ENCODE results near the gene TFCP2.

Gene TFCP2

GRCh38 chr12:51087818-51088217, 85.1 kb downstream of the TFCP2 start:
- Histone ChIP-seq H3K79me2 (ENCODE audit: insufficient read depth, low read depth) (no peaks in the 10 kb centered on the region), H3K27ac (no peak overlapping the region), H3K4me3 (IDR thresholded peaks at IDR 0.05; ENCODE audit: insufficient read depth, low read depth, low read length) (no peak overlapping the region), H3K4me2 (no peak overlapping the region), H3K27me3 (ENCODE audit: insufficient read depth, low read depth) (no peaks in the 10 kb centered on the region), H2AFZ (ENCODE audit: low read depth) (no peak overlapping the region), H3K9ac (no peak overlapping the region), H3K4me1 (ENCODE audit: low read depth, poor library complexity, severe bottlenecking) (no peaks in the 10 kb centered on the region), H4K20me1 (ENCODE audit: insufficient read depth) (no peaks in the 10 kb centered on the region), H3K36me3 (ENCODE audit: insufficient read depth) (no peaks in the 10 kb centered on the region)
- TF ChIP-seq CTCF (conservative IDR thresholded peaks at IDR 0.05; ENCODE audit: low read depth, low read length) = no peak

GRCh38 chr12:51086933-51087332, 86.0 kb downstream of the TFCP2 start:
- Histone ChIP-seq H3K4me2 (no peak overlapping the region), H3K9ac (no peak overlapping the region), H4K20me1 (ENCODE audit: insufficient read depth) (no peaks in the 10 kb centered on the region), H3K27me3 (ENCODE audit: insufficient read depth, low read depth) (no peaks in the 10 kb centered on the region), H2AFZ (ENCODE audit: low read depth) (no peak overlapping the region), H3K4me1 (ENCODE audit: low read depth, poor library complexity, severe bottlenecking) (peaks cover 7% of the 10 kb centered on the region), H3K27ac (no peak overlapping the region), H3K4me3 (IDR thresholded peaks at IDR 0.05; ENCODE audit: insufficient read depth, low read depth, low read length) (no peak overlapping the region), H3K79me2 (ENCODE audit: insufficient read depth, low read depth) (no peaks in the 10 kb centered on the region), H3K36me3 (ENCODE audit: insufficient read depth) (no peaks in the 10 kb centered on the region)
- no peak for TF ChIP-seq CTCF (conservative IDR thresholded peaks at IDR 0.05; ENCODE audit: low read depth, low read length)

- Histone ChIP-seq H3K4me2 (no peak overlapping the region), H3K36me3 (ENCODE audit: insufficient read depth) (no peaks in the 10 kb centered on the region), H3K4me1 (ENCODE audit: low read depth, poor library complexity, severe bottlenecking) (peaks cover 9% of the 10 kb centered on the region), H3K27ac (no peak overlapping the region), H2AFZ (ENCODE audit: low read depth) (no peak overlapping the region), H3K9ac (no peak overlapping the region), H3K27me3 (ENCODE audit: insufficient read depth, low read depth) (no peaks in the 10 kb centered on the region; the same call in 1 of the 2 replicates), H3K4me3 (IDR thresholded peaks at IDR 0.05; ENCODE audit: insufficient read depth, low read depth, low read length) (no peak overlapping the region), H4K20me1 (ENCODE audit: insufficient read depth) (no peaks in the 10 kb centered on the region), H3K79me2 (ENCODE audit: insufficient read depth, low read depth) (no peaks in the 10 kb centered on the region)
- no peak for TF ChIP-seq CTCF (conservative IDR thresholded peaks at IDR 0.05; ENCODE audit: low read depth, low read length)
These were observed 87.2 kb downstream of the TFCP2 start for GRCh38 chr12:51085757-51086156.

- peak within 1 kb of the TSS; percentile 86 for H3K9ac ChIP-seq
- no peak within 1 kb of the TSS for H3K4me3 ChIP-seq (IDR thresholded peaks at IDR 0.05; ENCODE audit: insufficient read depth, low read depth, low read length)
- H2AFZ ChIP-seq (ENCODE audit: low read depth) = peak within 1 kb of the TSS; percentile 97
- no peaks in the 10 kb centered on the region; the same call in 1 of the 2 replicates for H3K27me3 ChIP-seq (ENCODE audit: insufficient read depth, low read depth)
- H3K4me1 ChIP-seq (ENCODE audit: low read depth, poor library complexity, severe bottlenecking) = peaks cover 9% of the 10 kb centered on the region
- H3K36me3 ChIP-seq (ENCODE audit: insufficient read depth) = no peaks in the 10 kb centered on the region
- peak within 1 kb of the TSS; percentile 97 for H3K4me2 ChIP-seq
- H4K20me1 ChIP-seq (ENCODE audit: insufficient read depth) = no peaks in the 10 kb centered on the region
- H3K79me2 ChIP-seq (ENCODE audit: insufficient read depth, low read depth) = no peaks in the 10 kb centered on the region
- H3K27ac ChIP-seq = no peak within 1 kb of the TSS
- TF ChIP-seq CTCF (conservative IDR thresholded peaks at IDR 0.05; ENCODE audit: low read depth, low read length) = no peak
These were observed 89.7 kb downstream of the TFCP2 start, which contains the start of gene CSRNP2 for GRCh38 chr12:51083126-51083833. Gene CSRNP2, minus strand, starts transcription at chr12:51083596. Its CDS starts 7,035 bp downstream, at chr12:51076561.

Measured in KMS-11 (cell line).